GM10248 (cell line): Measurements from ENCODE around the gene HHATL.

Source experiments
- CTCF ChIA-PET: fragments of 300-600 bp; sonication (Branson Sonifier 250); formaldehyde crosslinking; extraction: SDS; loops from one replicate; lab custom pipeline; 2021; ENCODE audit warnings: antibody characterized with exemption; lab: Yijun Ruan, JAX
- POLR2A ChIA-PET: fragments of 350-650 bp; sonication (Branson Sonifier 250); formaldehyde crosslinking; extraction: SDS; loops from one replicate; lab custom pipeline; 2020; ENCODE audit warnings: antibody characterized with exemption; lab: Yijun Ruan, JAX
- DNase-seq: peaks from one replicate; pipeline ENCODE4 v3.0.0; 2012; ENCODE audit errors: extremely low spot score
- CTCF ChIP-seq: IDR thresholded peaks from 2 replicates; pipeline ENCODE4 v1.5.1; 2012; ENCODE audit warnings: mild to moderate bottlenecking, low read depth; ENCODE audit errors: extremely low read depth, missing control alignments, control extremely low read depth

The HHATL gene

GRCh38 chr3:42735019-42735418, 32.4 kb upstream of the HHATL start:
- POLR2A ChIA-PET: no interaction called here
- DNase-seq: no peak
- no peak for TF ChIP-seq CTCF
- CTCF ChIA-PET: interaction anchor here (1.5 to 3.5 kb wide), 2 partner anchors 10 to 13 kb away, joined by 5 to 23 read pairs; no protein-coding TSS in a partner anchor

- no peak for TF ChIP-seq CTCF
- POLR2A ChIA-PET: no interaction called here
- DNase-seq: no peak
- CTCF ChIA-PET: interaction anchor here (3.5 kb wide), 1 partner anchor 11 kb away, joined by 23 read pairs; no protein-coding TSS in a partner anchor
These were observed 31.8 kb upstream of the HHATL start for GRCh38 chr3:42734263-42734860.

- TF ChIP-seq CTCF: no peak
- ChIA-PET POLR2A (no interaction called here), CTCF (interaction anchor here (2.6 to 3.5 kb wide), 2 partner anchors 11 to 12 kb away, joined by 6 to 23 read pairs; no protein-coding TSS in a partner anchor)
- DNase-seq: no peak
These were observed 31.1 kb upstream of the HHATL start for GRCh38 chr3:42733501-42734262.

- POLR2A ChIA-PET: no interaction called here
- no peak for DNase-seq
- no peak for TF ChIP-seq CTCF
- CTCF ChIA-PET: interaction anchor here (1.4 to 2.6 kb wide), 2 partner anchors 11 to 12 kb away, joined by 3 to 6 read pairs; no protein-coding TSS in a partner anchor
These were observed 30.3 kb upstream of the HHATL start for GRCh38 chr3:42732829-42733459.

- no peak for DNase-seq
- TF ChIP-seq CTCF: no peak
- POLR2A ChIA-PET: no interaction called here
- CTCF ChIA-PET: interaction anchor here (1.4 to 2.6 kb wide), 2 partner anchors 11 to 13 kb away, joined by 3 to 6 read pairs; no protein-coding TSS in a partner anchor
These were observed 29.7 kb upstream of the HHATL start for GRCh38 chr3:42732196-42732828.
